ENCODE data around the gene KRT3. TPM values are rescaled to one million over a fixed set of nuclear protein-coding genes. Genes with fewer than 3 reads are reported as not detected.
A peak's percentile ranks its signal among the peaks of the same experiment; 100 is the strongest.

KRT3 gene
- total RNA-seq, 1 experiment from 2014 or later: not detected

GRCh38 chr12:52744493-52745156 is 51.3 kb downstream of the KRT3 start:
- ChIA-PET CTCF (no interaction called here), POLR2A (ENCODE audit: low non-redundant PET) (no interaction called here)
- no peak for TF ChIP-seq EZH2 (IDR thresholded peaks at IDR 0.05; ENCODE audit: borderline replicate concordance, low read depth, low read length, poor library complexity, severe bottlenecking)
- no peak for TF ChIP-seq CTCF (conservative IDR thresholded peaks at IDR 0.05; ENCODE audit: low read depth, low read length)
- intact Hi-C loops (cut with micrococcal nuclease; ENCODE audit: unreplicated experiment): no loop called here
- H3K27ac ChIP-seq (ENCODE audit: low read depth, low read length, poor library complexity, severe bottlenecking): no peak overlapping the region
- H3K9me3 ChIP-seq (ENCODE audit: low read depth, low read length, poor library complexity, severe bottlenecking): no peaks in the 10 kb centered on the region
- H3K4me3 ChIP-seq (ENCODE audit: low read depth, low read length, poor library complexity, severe bottlenecking): no peak overlapping the region
- H3K27me3 ChIP-seq (replicated peaks; ENCODE audit: insufficient read depth, low read depth, low read length, poor library complexity): no peaks in the 10 kb centered on the region
- peaks cover 22% of the 10 kb centered on the region for H3K4me1 ChIP-seq (ENCODE audit: insufficient read depth, low read length, poor library complexity, severe bottlenecking)
- DNase-seq (ENCODE audit: low spot score): no peak
- TSS peak; percentile 25 for BruUV-seq (replicated peaks)
- H3K36me3 ChIP-seq (ENCODE audit: insufficient read depth, low read length, poor library complexity, severe bottlenecking): no peaks in the 10 kb centered on the region

GRCh38 chr12:52742822-52743457 is 53.0 kb downstream of the KRT3 start:
- no peaks in the 10 kb centered on the region for H3K36me3 ChIP-seq (ENCODE audit: insufficient read depth, low read length, poor library complexity, severe bottlenecking)
- TF ChIP-seq CTCF (conservative IDR thresholded peaks at IDR 0.05; ENCODE audit: low read depth, low read length): no peak
- TF ChIP-seq EZH2 (IDR thresholded peaks at IDR 0.05; ENCODE audit: borderline replicate concordance, low read depth, low read length, poor library complexity, severe bottlenecking): no peak
- H3K4me3 ChIP-seq (ENCODE audit: low read depth, low read length, poor library complexity, severe bottlenecking): no peak overlapping the region
- no peak for DNase-seq (ENCODE audit: low spot score)
- no peak overlapping the region for H3K27ac ChIP-seq (ENCODE audit: low read depth, low read length, poor library complexity, severe bottlenecking)
- POLR2A ChIA-PET (ENCODE audit: low non-redundant PET): no interaction called here
- no peaks in the 10 kb centered on the region for H3K9me3 ChIP-seq (ENCODE audit: low read depth, low read length, poor library complexity, severe bottlenecking)
- CTCF ChIA-PET: no interaction called here
- peaks cover 23% of the 10 kb centered on the region for H3K4me1 ChIP-seq (ENCODE audit: insufficient read depth, low read length, poor library complexity, severe bottlenecking)
- H3K27me3 ChIP-seq (replicated peaks; ENCODE audit: insufficient read depth, low read depth, low read length, poor library complexity): no peaks in the 10 kb centered on the region
- intact Hi-C loops (cut with micrococcal nuclease; ENCODE audit: unreplicated experiment): no loop called here
- no TSS peak for BruUV-seq (replicated peaks)

- intact Hi-C loops (cut with micrococcal nuclease; ENCODE audit: unreplicated experiment): no loop called here
- no peak overlapping the region for H3K27ac ChIP-seq (ENCODE audit: low read depth, low read length, poor library complexity, severe bottlenecking)
- TF ChIP-seq CTCF (conservative IDR thresholded peaks at IDR 0.05; ENCODE audit: low read depth, low read length) (no peak), EZH2 (IDR thresholded peaks at IDR 0.05; ENCODE audit: borderline replicate concordance, low read depth, low read length, poor library complexity, severe bottlenecking) (no peak)
- no peak for DNase-seq (ENCODE audit: low spot score)
- no peaks in the 10 kb centered on the region for H3K27me3 ChIP-seq (replicated peaks; ENCODE audit: insufficient read depth, low read depth, low read length, poor library complexity)
- CTCF ChIA-PET: no interaction called here
- no peaks in the 10 kb centered on the region for H3K36me3 ChIP-seq (ENCODE audit: insufficient read depth, low read length, poor library complexity, severe bottlenecking)
- H3K9me3 ChIP-seq (ENCODE audit: low read depth, low read length, poor library complexity, severe bottlenecking): no peaks in the 10 kb centered on the region
- POLR2A ChIA-PET (ENCODE audit: low non-redundant PET): no interaction called here
- peaks cover 23% of the 10 kb centered on the region for H3K4me1 ChIP-seq (ENCODE audit: insufficient read depth, low read length, poor library complexity, severe bottlenecking)
- H3K4me3 ChIP-seq (ENCODE audit: low read depth, low read length, poor library complexity, severe bottlenecking): no peak overlapping the region
- BruUV-seq (replicated peaks): no TSS peak
Observed at GRCh38 chr12:52742196-52742580, 53.7 kb downstream of the KRT3 start.
